Breast epithelium (tissue), 4 donors: ENCODE results near the gene PLCB2. TPM values are rescaled to one million over a fixed set of nuclear protein-coding genes. Genes with fewer than 3 reads are reported as not detected.

Experiments
- DNase-seq, 2 donors: peaks; one replicate each; pipeline ENCODE4 v3.0.0-alpha.2; 2019; ENCODE audit warnings: low spot score in 2 of 2
- H3K27ac ChIP-seq, 2 donors: fragments of 200-600 bp; sonication (generic) in 1 of 2; one replicate each; pipeline ENCODE4 v1.5.1; 2016 to 2019; ENCODE audit warnings: mild to moderate bottlenecking in 1 of 2
- H3K27me3 ChIP-seq, 2 donors: fragments of 200-600 bp; sonication (generic) in 1 of 2; one replicate each; pipeline versions ENCODE4 v1.5.1 to v1.6.0; 2017 to 2019; ENCODE audit warnings: control low read depth in 1 of 2, mild to moderate bottlenecking in 1 of 2
- H3K36me3 ChIP-seq: fragments of 200-600 bp; one replicate; pipeline ENCODE4 v1.5.1; 2019
- H3K4me1 ChIP-seq, 2 donors: fragments of 200-600 bp; sonication (generic); one replicate each; pipeline ENCODE4 v1.5.1; 2016 to 2019; ENCODE audit warnings: control low read depth in 1 of 2
- H3K4me3 ChIP-seq, 3 donors: fragments of 200-600 bp; sonication (generic); 1 replicate in 2 of 3; 2 replicates in 1 of 3; pipeline ENCODE4 v1.5.1; 2016 to 2019; ENCODE audit warnings: mild to moderate bottlenecking in 3 of 3, moderate library complexity in 2 of 3
- H3K9me3 ChIP-seq, 2 donors: fragments of 200-600 bp; sonication (generic) in 1 of 2; one replicate each; pipeline ENCODE4 v1.5.1; 2016 to 2019; ENCODE audit warnings: control low read depth in 1 of 2
- POLR2A ChIP-seq: fragments of 450-650 bp; IDR thresholded peaks from one replicate; pipeline ENCODE4 v1.6.1; 2016; ENCODE audit warnings: antibody characterized with exemption, mild to moderate bottlenecking, moderate library complexity
- POLR2AphosphoS5 ChIP-seq, 3 donors: sonication (generic); formaldehyde crosslinking; IDR thresholded peaks; one replicate each; pipeline ENCODE4 v1.6.1; 2017; ENCODE audit warnings: antibody characterized with exemption in 3 of 3
- intact Hi-C: fragments of 100-400 bp; cut with DNase I; formaldehyde crosslinking; loops from one replicate; pipeline ENCODE4 v1.15.1; 2023; ENCODE audit warnings: low total_unique reads
- total RNA-seq, 3 donors: library from RNA; depleted of rRNA; stranded (reverse); fragments of >200 nt; gene quantifications; one replicate each; pipeline ENCODE4 v1.1.0, GENCODE V29; 2016
- TF ChIP-seq, protein P1 (sequence below), 3 donors: fragments of 450-650 bp; IDR thresholded peaks; one replicate each; pipeline ENCODE4 v1.5.1; 2016 to 2017; ENCODE audit warnings: antibody characterized with exemption in 3 of 3, mild to moderate bottlenecking in 3 of 3, moderate library complexity in 3 of 3

Gene PLCB2
- total RNA-seq, 3 donors from 2014 or later, result 4.3 to 17.9 (median 13.6) TPM

DNA sequence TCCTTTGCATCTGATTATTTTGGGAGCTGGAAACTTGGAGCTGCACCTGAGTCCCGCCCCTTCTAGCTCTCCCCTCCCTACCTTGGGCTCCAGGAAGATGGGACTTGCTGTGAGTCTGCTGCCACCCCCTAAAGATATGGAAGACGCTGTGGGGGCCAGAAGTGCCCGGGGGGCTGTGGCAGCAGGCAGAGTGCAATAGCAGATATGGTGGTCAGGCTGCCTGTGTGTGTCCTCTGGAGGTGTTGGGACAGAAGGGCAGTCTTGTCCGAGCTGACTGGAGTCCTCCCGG lies 68.4 kb downstream of the PLCB2 start:
- peaks cover 4 to 10% of the 10 kb centered on the region in 2 donors for H3K4me1 ChIP-seq
- peak overlapping the region in 2 of 3 donors; percentile 48 to 60 for H3K4me3 ChIP-seq
- peak overlapping the region; percentile 82 to 88 for H3K27ac ChIP-seq
- no peaks in the 10 kb centered on the region for H3K27me3 ChIP-seq
- intact Hi-C loops, result loop anchor here (5.0 kb wide), 1 partner anchor 33 kb away; no protein-coding TSS in a partner anchor
- TF ChIP-seq, protein P1, sequence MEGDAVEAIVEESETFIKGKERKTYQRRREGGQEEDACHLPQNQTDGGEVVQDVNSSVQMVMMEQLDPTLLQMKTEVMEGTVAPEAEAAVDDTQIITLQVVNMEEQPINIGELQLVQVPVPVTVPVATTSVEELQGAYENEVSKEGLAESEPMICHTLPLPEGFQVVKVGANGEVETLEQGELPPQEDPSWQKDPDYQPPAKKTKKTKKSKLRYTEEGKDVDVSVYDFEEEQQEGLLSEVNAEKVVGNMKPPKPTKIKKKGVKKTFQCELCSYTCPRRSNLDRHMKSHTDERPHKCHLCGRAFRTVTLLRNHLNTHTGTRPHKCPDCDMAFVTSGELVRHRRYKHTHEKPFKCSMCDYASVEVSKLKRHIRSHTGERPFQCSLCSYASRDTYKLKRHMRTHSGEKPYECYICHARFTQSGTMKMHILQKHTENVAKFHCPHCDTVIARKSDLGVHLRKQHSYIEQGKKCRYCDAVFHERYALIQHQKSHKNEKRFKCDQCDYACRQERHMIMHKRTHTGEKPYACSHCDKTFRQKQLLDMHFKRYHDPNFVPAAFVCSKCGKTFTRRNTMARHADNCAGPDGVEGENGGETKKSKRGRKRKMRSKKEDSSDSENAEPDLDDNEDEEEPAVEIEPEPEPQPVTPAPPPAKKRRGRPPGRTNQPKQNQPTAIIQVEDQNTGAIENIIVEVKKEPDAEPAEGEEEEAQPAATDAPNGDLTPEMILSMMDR (IDR thresholded peaks at IDR 0.05), result no peak
- TF ChIP-seq POLR2A, result no peak
- TF ChIP-seq POLR2AphosphoS5 (IDR thresholded peaks at IDR 0.05), result no peak
- DNase-seq, result no peak
- no peaks in the 10 kb centered on the region for H3K9me3 ChIP-seq
- H3K36me3 ChIP-seq, result no peaks in the 10 kb centered on the region

DNA sequence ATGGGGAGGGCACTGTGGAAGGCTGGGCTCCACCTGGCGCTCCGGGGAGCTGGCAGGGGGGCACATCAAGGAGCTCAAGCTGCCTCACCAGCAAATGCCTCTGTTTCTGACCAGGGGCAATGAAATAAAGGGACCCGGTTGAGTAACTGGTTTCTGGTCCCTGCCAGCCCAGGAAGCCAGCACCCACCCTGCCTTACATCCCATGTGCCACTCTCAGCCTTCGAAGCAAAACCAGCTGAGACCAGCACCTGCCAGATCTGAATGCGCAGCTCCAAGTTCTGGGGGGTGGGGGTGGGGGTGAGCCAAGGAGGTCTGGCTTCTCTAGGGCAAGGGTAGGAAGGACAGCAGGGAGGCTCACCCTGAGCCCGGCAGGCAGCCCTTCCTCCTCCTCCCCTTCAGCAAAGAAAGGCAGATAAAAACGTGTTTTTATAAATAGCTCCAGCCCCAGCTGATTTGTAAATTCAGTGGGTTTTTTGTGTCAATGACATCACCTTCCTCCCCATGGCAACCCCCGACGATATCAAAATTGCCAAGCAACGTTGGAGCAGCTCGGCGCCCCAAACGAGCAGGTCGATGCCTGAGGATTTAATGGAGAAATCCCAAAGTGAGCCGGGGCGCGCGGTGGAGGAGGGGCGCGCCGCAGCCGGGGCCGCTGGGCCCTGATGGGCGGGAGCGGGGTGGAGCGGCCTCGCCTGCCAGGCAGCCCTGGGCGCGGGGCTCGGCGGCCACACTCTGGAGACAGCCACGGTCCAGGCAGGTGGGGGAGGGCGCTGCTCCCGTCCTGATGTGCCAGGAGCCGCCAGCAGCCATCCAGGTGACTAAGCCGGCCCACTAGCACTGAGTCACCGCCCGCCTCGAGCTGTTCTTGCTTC lies 69.0 kb downstream of the PLCB2 start, which contains the start of gene PAK6:
TSS of gene PAK6 (plus strand) at position 532 of the 872 bp plus-strand sequence. CDS start 25,723 bp downstream, outside the sequence.
- peak within 1 kb of the TSS in 2 of 3 donors; percentile 48 to 60 for H3K4me3 ChIP-seq
- peaks cover 4 to 8% of the 10 kb centered on the region in 2 donors for H3K4me1 ChIP-seq
- no peaks in the 10 kb centered on the region for H3K27me3 ChIP-seq
- intact Hi-C loops, result loop anchor here (5.0 kb wide), 1 partner anchor 34 kb away; no protein-coding TSS in a partner anchor
- no peaks in the 10 kb centered on the region for H3K9me3 ChIP-seq
- no peak for TF ChIP-seq POLR2A
- TF ChIP-seq, protein P1 (IDR thresholded peaks at IDR 0.05), result no peak
- TF ChIP-seq POLR2AphosphoS5 (IDR thresholded peaks at IDR 0.05), result no peak
- H3K36me3 ChIP-seq, result no peaks in the 10 kb centered on the region
- H3K27ac ChIP-seq, result peak within 1 kb of the TSS; percentile 82 to 88
- peak; percentile 86 to 91 for DNase-seq

Other genes starting within 250 kb of the PLCB2 start
- gene BMF, start 199.1 kb downstream of the PLCB2 start, total RNA-seq, result 10 to 100 TPM in 1 of 3 donors, 1 to 10 TPM in 2; 8.2 to 24.4 (median 9.3) TPM
- 1 to 10 TPM in 2 of 3 donors, under 1 TPM in 1; 0.33 to 1.9 (median 1.4) TPM for gene BUB1B, start 146.9 kb downstream of the PLCB2 start, total RNA-seq
- 10 to 100 TPM in 1 of 3 donors, 1 to 10 TPM in 1, under 1 TPM in 1; 0.80 to 11.0 (median 9.5) TPM for gene PAK6, start 68.9 kb downstream of the PLCB2 start, total RNA-seq
- gene ANKRD63, start 24.9 kb downstream of the PLCB2 start, total RNA-seq, result not detected
- gene INAFM2, start 15.8 kb upstream of the PLCB2 start, total RNA-seq, result 10 to 100 TPM in 2 of 3 donors, 1 to 10 TPM in 1; 5.1 to 17.3 (median 12.5) TPM
- gene CCDC9B, start 33.0 kb upstream of the PLCB2 start, total RNA-seq, result 10 to 100 TPM in 1 of 3 donors, 1 to 10 TPM in 2; 4.0 to 14.1 (median 9.4) TPM
- gene PHGR1, start 43.1 kb upstream of the PLCB2 start, total RNA-seq, result 1 to 10 TPM in 2 of 3 donors, not detected in 1; 7.0 to 8.5 TPM
- under 1 TPM; under 0.01 to 0.88 (median under 0.01) TPM for gene DISP2, start 50.3 kb upstream of the PLCB2 start, total RNA-seq
- gene KNSTRN, start 74.8 kb upstream of the PLCB2 start, total RNA-seq, result 10 to 100 TPM in 2 of 3 donors, 1 to 10 TPM in 1; 9.1 to 19.8 (median 12.1) TPM
- 10 to 100 TPM; 43.8 to 72.7 (median 62.6) TPM for gene IVD, start 97.9 kb upstream of the PLCB2 start, total RNA-seq
- 10 to 100 TPM in 2 of 3 donors, 1 to 10 TPM in 1; 9.9 to 14.6 (median 11.8) TPM for gene BAHD1, start 133.0 kb upstream of the PLCB2 start, total RNA-seq
- gene CHST14, start 163.0 kb upstream of the PLCB2 start, total RNA-seq, result 10 to 100 TPM in 1 of 3 donors, 1 to 10 TPM in 2; 8.8 to 10.8 (median 9.3) TPM